ENCODE measurements around the gene QARS1.

Gene QARS1

DNA sequence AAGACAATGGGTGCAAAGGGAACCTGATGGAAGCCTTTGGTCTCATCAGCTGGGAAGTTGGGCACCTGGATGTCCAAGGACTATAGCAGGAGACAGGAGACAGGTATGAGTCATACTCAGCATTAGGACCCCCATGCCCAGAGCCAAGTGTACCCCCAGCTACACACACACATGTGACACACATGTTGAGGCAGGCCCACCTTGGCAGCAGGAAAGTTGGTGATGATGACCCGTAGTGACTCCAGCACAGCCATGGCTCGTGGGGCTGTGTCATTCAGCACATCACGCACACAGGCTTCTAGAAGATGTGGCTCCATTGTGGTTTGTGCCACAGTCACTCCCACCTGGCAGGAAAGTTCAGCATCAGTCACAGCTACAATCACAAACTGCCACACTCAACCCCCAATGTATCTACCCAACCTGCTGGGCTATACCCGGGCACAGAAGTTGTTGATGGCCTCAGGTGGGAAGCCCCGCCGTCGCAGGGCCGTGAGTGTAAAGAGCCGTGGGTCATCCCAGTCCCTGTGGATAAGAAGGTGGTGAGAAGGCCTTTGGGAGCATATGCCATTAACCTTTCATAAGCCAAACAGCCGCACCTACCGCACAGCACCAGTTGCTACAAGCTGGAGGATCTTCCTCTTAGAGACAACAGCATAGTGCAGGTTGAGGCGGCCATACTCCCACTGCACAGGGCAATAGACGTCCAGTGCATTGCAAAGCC, 5.5 kb downstream of the QARS1 start:
- peaks cover 23% of the 10 kb centered on the region for H3K4me1 Mint-ChIP-seq

GRCh38 chr3:49098429-49098828, 6.1 kb downstream of the QARS1 start:
- Mint-ChIP-seq H3K27ac (no peak overlapping the region), H3K4me3 (no peak overlapping the region), H3K9me3 (no peaks in the 10 kb centered on the region), H3K36me3 (peaks cover 52% of the 10 kb centered on the region), H3K4me1 (peaks cover 16% of the 10 kb centered on the region), H3K27me3 (no peaks in the 10 kb centered on the region)
- ATAC-seq: no peak

More for the DNA sequence above, 5.5 kb downstream of the QARS1 start:
- H3K27me3 Mint-ChIP-seq: no peaks in the 10 kb centered on the region
- ATAC-seq: no peak
- peaks cover 54% of the 10 kb centered on the region for H3K36me3 Mint-ChIP-seq
- H3K27ac Mint-ChIP-seq: no peak overlapping the region
- H3K4me3 Mint-ChIP-seq: no peak overlapping the region
- no peaks in the 10 kb centered on the region for H3K9me3 Mint-ChIP-seq

DNA sequence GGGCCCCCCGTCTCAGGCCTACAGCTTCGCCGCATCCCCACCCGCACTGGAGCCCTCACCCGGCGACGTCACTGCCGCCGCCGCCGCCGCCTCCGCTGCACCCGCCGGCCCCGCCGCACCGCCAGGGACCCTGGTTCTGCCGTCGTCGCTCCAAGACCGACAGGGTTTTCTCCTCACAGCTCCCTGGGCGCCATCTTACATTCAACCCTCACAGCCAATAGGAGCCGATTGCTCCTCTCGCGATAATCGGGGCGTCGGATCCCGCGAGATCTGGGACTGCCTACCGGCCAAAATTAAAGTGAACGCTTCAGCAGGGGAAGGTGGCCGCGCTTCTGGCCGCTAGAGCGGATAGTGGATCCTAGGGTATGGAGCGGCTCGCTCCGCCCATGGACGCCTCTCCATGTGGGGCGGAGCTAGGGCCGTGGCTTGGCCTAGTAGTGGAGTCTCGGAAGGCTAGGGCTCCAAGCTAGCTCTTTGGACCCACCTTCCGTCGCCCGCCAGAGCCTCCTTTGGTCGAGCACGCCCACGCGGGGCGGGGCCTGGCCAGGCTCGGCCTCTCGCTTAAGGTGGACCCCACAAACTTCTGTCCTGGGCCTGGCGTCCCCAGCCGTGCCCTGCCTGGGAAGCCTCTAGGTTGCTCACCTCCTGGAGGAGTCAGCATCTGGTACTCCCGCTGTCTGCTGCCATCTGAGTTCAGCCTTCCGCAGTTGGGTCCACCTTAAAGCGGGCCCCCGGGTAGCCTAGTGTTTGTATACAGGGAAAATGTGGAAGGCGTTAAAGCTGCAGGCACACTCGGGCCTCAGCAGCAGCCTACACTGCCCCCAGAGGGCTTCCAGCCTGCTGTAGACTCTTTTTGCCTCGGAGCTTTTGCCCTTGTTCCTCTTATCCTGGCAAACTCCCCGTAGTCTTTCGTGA, 10.4 kb downstream of the QARS1 start, which contains the start of gene QRICH1:
QRICH1 (minus strand) TSS at position 219 of the 915 bp plus-strand sequence. CDS start 17,054 bp downstream, outside the sequence.
- Mint-ChIP-seq H3K36me3 (peaks cover 15% of the 10 kb centered on the region), H3K27me3 (no peaks in the 10 kb centered on the region), H3K4me1 (peaks cover 46% of the 10 kb centered on the region), H3K4me3 (peak within 1 kb of the TSS; percentile 85), H3K9me3 (no peaks in the 10 kb centered on the region), H3K27ac (peak within 1 kb of the TSS; percentile 96)
- peak; percentile 91 for ATAC-seq

- Mint-ChIP-seq H3K36me3 (peaks cover 6% of the 10 kb centered on the region), H3K4me1 (peaks cover 51% of the 10 kb centered on the region), H3K27me3 (no peaks in the 10 kb centered on the region), H3K4me3 (peak overlapping the region; percentile 85), H3K9me3 (no peaks in the 10 kb centered on the region), H3K27ac (peak overlapping the region; percentile 96)
- peak; percentile 67 for ATAC-seq
Observed at GRCh38 chr3:49092938-49093852, 11.4 kb downstream of the QARS1 start.

DNA sequence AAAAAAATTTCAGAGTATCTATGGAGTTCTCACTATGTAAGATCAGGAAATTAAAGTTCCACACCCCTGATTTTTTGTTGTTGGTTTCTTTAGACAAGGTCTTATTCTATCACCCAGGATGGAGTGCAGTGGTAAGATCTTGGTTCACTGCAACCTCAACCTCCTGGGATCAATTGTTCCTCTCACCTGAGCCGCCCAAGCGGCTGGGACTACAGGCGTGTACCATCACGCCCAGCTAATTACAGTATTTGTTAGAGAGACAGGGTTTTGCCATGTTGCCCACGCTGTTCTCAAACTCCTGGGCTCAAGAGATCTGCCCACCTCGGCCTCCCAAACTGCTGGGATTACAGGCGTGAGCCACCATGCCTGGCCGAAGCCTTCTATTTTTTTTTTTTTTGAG, 23.1 kb downstream of the QARS1 start:
- Mint-ChIP-seq H3K9me3 (no peaks in the 10 kb centered on the region), H3K27ac (no peak overlapping the region)
- no peak for ATAC-seq

GRCh38 chr3:49079270-49079669, 25.3 kb downstream of the QARS1 start:
- H3K4me3 Mint-ChIP-seq: no peak overlapping the region
- H3K4me1 Mint-ChIP-seq: peaks cover 11% of the 10 kb centered on the region
- no peaks in the 10 kb centered on the region for H3K27me3 Mint-ChIP-seq
- H3K36me3 Mint-ChIP-seq: peaks cover 15% of the 10 kb centered on the region
- no peak overlapping the region for H3K27ac Mint-ChIP-seq
- H3K9me3 Mint-ChIP-seq: no peaks in the 10 kb centered on the region
- no peak for ATAC-seq

More for the DNA sequence above, 23.1 kb downstream of the QARS1 start:
- Mint-ChIP-seq H3K27me3 (no peaks in the 10 kb centered on the region), H3K4me3 (no peak overlapping the region), H3K36me3 (peaks cover 11% of the 10 kb centered on the region), H3K4me1 (peaks cover 11% of the 10 kb centered on the region)

DNA sequence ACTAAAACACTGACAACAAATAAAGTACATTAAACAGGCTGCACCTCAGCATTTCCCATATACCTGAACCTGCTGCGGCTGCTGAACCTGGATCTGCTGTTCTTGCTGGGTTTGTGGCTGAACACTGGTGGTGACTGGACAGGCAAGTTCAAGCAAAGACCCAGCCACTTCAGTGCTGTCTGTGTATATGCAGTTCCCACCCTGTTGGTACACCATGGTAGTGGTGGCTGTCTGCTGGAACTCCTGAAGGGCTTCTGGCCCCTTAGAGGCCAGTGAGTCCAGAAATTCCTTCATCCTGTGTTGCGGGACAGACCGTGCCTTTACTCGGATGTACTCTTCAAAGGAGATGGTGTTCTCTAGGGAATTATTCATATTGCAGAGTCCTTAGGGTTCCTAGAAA, 27.9 kb downstream of the QARS1 start:
- Mint-ChIP-seq H3K9me3 (no peaks in the 10 kb centered on the region), H3K4me3 (no peak overlapping the region), H3K36me3 (peaks cover 32% of the 10 kb centered on the region), H3K4me1 (peaks cover 11% of the 10 kb centered on the region), H3K27me3 (no peaks in the 10 kb centered on the region), H3K27ac (no peak overlapping the region)
- ATAC-seq: no peak

GRCh38 chr3:49076116-49076515, 28.4 kb downstream of the QARS1 start:
- ATAC-seq: no peak
- no peak overlapping the region for H3K27ac Mint-ChIP-seq
- no peaks in the 10 kb centered on the region for H3K27me3 Mint-ChIP-seq
- H3K36me3 Mint-ChIP-seq: peaks cover 37% of the 10 kb centered on the region
- H3K9me3 Mint-ChIP-seq: no peaks in the 10 kb centered on the region
- H3K4me3 Mint-ChIP-seq: no peak overlapping the region
- peaks cover 11% of the 10 kb centered on the region for H3K4me1 Mint-ChIP-seq

GRCh38 chr3:49058011-49058410, 46.5 kb downstream of the QARS1 start:
- Mint-ChIP-seq H3K4me1 (no peaks in the 10 kb centered on the region), H3K4me3 (no peak overlapping the region), H3K27me3 (no peaks in the 10 kb centered on the region), H3K9me3 (no peaks in the 10 kb centered on the region), H3K27ac (no peak overlapping the region), H3K36me3 (peaks cover 32% of the 10 kb centered on the region)
- no peak for ATAC-seq

GRCh38 chr3:49057268-49057667, 47.3 kb downstream of the QARS1 start:
- Mint-ChIP-seq H3K4me3 (no peak overlapping the region), H3K27ac (no peak overlapping the region), H3K36me3 (peaks cover 38% of the 10 kb centered on the region), H3K9me3 (no peaks in the 10 kb centered on the region), H3K27me3 (no peaks in the 10 kb centered on the region), H3K4me1 (peaks cover under 1% of the 10 kb centered on the region)
- ATAC-seq: no peak

GRCh38 chr3:49054344-49054862, 50.2 kb downstream of the QARS1 start:
- H3K27ac Mint-ChIP-seq: no peak overlapping the region
- H3K4me1 Mint-ChIP-seq: peaks cover 11% of the 10 kb centered on the region
- no peak for ATAC-seq
- H3K4me3 Mint-ChIP-seq: no peak overlapping the region
- no peaks in the 10 kb centered on the region for H3K27me3 Mint-ChIP-seq
- no peaks in the 10 kb centered on the region for H3K9me3 Mint-ChIP-seq
- H3K36me3 Mint-ChIP-seq: peaks cover 52% of the 10 kb centered on the region

- ATAC-seq: no peak
- no peaks in the 10 kb centered on the region for H3K9me3 Mint-ChIP-seq
- H3K27ac Mint-ChIP-seq: no peak overlapping the region
- H3K4me1 Mint-ChIP-seq: peaks cover 11% of the 10 kb centered on the region
- H3K36me3 Mint-ChIP-seq: peaks cover 52% of the 10 kb centered on the region
- H3K4me3 Mint-ChIP-seq: no peak overlapping the region
- H3K27me3 Mint-ChIP-seq: no peaks in the 10 kb centered on the region
Observed at GRCh38 chr3:49053543-49053942, 51.0 kb downstream of the QARS1 start.

All from stimulated activated memory B cell treated with anti-CD40 and anti-IgM and Interleukin-4, amounts not matched to agents 10 μg/mL and 1 μg/mL and 100 μg/mL, for 72 hours (primary cell).